Thoracic aorta (tissue), 2 donors: ENCODE data around the gene SLC35F2. TPM values are rescaled to one million over a fixed set of nuclear protein-coding genes. Genes with fewer than 3 reads are reported as not detected.

Experiments
- ATAC-seq: fragments of 150-250 bp; one replicate; pipeline ENCODE4 v1.8.0; 2017; ENCODE audit warnings: low read depth; ENCODE audit not compliant: insufficient number of reproducible peaks, low FRiP score
- DNase-seq: peaks from one replicate; pipeline ENCODE4 v3.0.0-alpha.2; 2020; ENCODE audit warnings: low spot score
- H3K27ac ChIP-seq, 2 donors: fragments of 200-600 bp; sonication (generic); 1 replicate in 1 of 2; 2 replicates in 1 of 2; pipeline ENCODE4 v1.5.1; 2016; ENCODE audit warnings: mild to moderate bottlenecking in 2 of 2, moderate library complexity in 2 of 2
- H3K27me3 ChIP-seq: fragments of 200-600 bp; sonication (generic); replicated peaks from 2 replicates; pipeline ENCODE4 v1.6.0; 2016; ENCODE audit warnings: mild to moderate bottlenecking; ENCODE audit not compliant: insufficient read depth
- H3K36me3 ChIP-seq: fragments of 200-600 bp; sonication (generic); one replicate; pipeline ENCODE4 v1.5.1; 2016
- H3K4me1 ChIP-seq, 2 donors: fragments of 200-600 bp; sonication (generic); 1 replicate in 1 of 2; 2 replicates in 1 of 2; pipeline versions ENCODE4 v1.5.1 to v1.6.0; 2016; ENCODE audit warnings: low read depth in 2 of 2, mild to moderate bottlenecking in 1 of 2; ENCODE audit not compliant: control insufficient read depth in 1 of 2
- H3K4me3 ChIP-seq: fragments of 200-600 bp; sonication (generic); 2 replicates; pipeline ENCODE4 v1.5.1; 2016; ENCODE audit warnings: mild to moderate bottlenecking
- H3K9me3 ChIP-seq: fragments of 200-600 bp; sonication (generic); 2 replicates; pipeline ENCODE4 v1.5.1; 2016
- CTCF ChIP-seq: fragments of 200-600 bp; sonication (generic); IDR thresholded peaks from one replicate; pipeline ENCODE4 v1.5.1; 2019; ENCODE audit warnings: antibody characterized with exemption
- total RNA-seq, 2 donors: library from RNA; depleted of rRNA; stranded (reverse); fragments of >200 nt; gene quantifications; one replicate each; pipeline versions ENCODE4 v1.1.0 to v1.2.3, GENCODE V29; 2016

Gene SLC35F2
- total RNA-seq, 2 donors from 2014 or later, result 10.0 to 13.5 TPM

GRCh38 chr11:107849790-107850189 is 8.8 kb downstream of the SLC35F2 start:
- H3K27ac ChIP-seq, result no peak overlapping the region
- no peak for ATAC-seq
- no peaks in the 10 kb centered on the region for H3K9me3 ChIP-seq
- no peaks in the 10 kb centered on the region for H3K36me3 ChIP-seq
- H3K4me3 ChIP-seq, result no peak overlapping the region
- no peaks in the 10 kb centered on the region for H3K4me1 ChIP-seq
- no peak for TF ChIP-seq CTCF
- no peaks in the 10 kb centered on the region for H3K27me3 ChIP-seq
- no peak for DNase-seq

- Histone ChIP-seq H3K4me1 (no peaks in the 10 kb centered on the region), H3K9me3 (no peaks in the 10 kb centered on the region), H3K27ac (no peak overlapping the region), H3K4me3 (no peak overlapping the region), H3K27me3 (no peaks in the 10 kb centered on the region), H3K36me3 (no peaks in the 10 kb centered on the region)
- no peak for ATAC-seq
- TF ChIP-seq CTCF, result no peak
- DNase-seq, result no peak
Measured at GRCh38 chr11:107848345-107848744, 10.2 kb downstream of the SLC35F2 start.

- no peak overlapping the region for H3K27ac ChIP-seq
- H3K9me3 ChIP-seq, result no peaks in the 10 kb centered on the region
- H3K4me1 ChIP-seq, result no peaks in the 10 kb centered on the region
- no peaks in the 10 kb centered on the region for H3K36me3 ChIP-seq
- ATAC-seq, result no peak
- no peak for DNase-seq
- no peak for TF ChIP-seq CTCF
- H3K27me3 ChIP-seq, result no peaks in the 10 kb centered on the region
- no peak overlapping the region for H3K4me3 ChIP-seq
Measured at GRCh38 chr11:107847184-107847583, 11.4 kb downstream of the SLC35F2 start.

GRCh38 chr11:107844041-107844440 is 14.5 kb downstream of the SLC35F2 start:
- no peak for TF ChIP-seq CTCF
- Histone ChIP-seq H3K36me3 (no peaks in the 10 kb centered on the region), H3K4me1 (peaks cover 16 to 25% of the 10 kb centered on the region in 2 donors), H3K4me3 (no peak overlapping the region), H3K27ac (no peak overlapping the region), H3K27me3 (no peaks in the 10 kb centered on the region), H3K9me3 (no peaks in the 10 kb centered on the region)
- DNase-seq (no peak), ATAC-seq (no peak)

GRCh38 chr11:107842412-107843100 is 16.0 kb downstream of the SLC35F2 start:
- no peak for DNase-seq
- no peak for ATAC-seq

More at GRCh38 chr11:107842412-107843100, 16.0 kb downstream of the SLC35F2 start:
- Histone ChIP-seq H3K27me3 (no peaks in the 10 kb centered on the region), H3K27ac (no peak overlapping the region), H3K36me3 (no peaks in the 10 kb centered on the region), H3K4me3 (no peak overlapping the region), H3K9me3 (no peaks in the 10 kb centered on the region), H3K4me1 (peaks cover 16 to 26% of the 10 kb centered on the region in 2 donors)
- TF ChIP-seq CTCF, result no peak
